ENCODE data around the gene SPON1. TPM values are rescaled to one million over a fixed set of nuclear protein-coding genes. Genes with fewer than 3 reads are reported as not detected.

Gene SPON1
- total RNA-seq, 1 experiment from 2014 or later = 0.10 TPM

DNA sequence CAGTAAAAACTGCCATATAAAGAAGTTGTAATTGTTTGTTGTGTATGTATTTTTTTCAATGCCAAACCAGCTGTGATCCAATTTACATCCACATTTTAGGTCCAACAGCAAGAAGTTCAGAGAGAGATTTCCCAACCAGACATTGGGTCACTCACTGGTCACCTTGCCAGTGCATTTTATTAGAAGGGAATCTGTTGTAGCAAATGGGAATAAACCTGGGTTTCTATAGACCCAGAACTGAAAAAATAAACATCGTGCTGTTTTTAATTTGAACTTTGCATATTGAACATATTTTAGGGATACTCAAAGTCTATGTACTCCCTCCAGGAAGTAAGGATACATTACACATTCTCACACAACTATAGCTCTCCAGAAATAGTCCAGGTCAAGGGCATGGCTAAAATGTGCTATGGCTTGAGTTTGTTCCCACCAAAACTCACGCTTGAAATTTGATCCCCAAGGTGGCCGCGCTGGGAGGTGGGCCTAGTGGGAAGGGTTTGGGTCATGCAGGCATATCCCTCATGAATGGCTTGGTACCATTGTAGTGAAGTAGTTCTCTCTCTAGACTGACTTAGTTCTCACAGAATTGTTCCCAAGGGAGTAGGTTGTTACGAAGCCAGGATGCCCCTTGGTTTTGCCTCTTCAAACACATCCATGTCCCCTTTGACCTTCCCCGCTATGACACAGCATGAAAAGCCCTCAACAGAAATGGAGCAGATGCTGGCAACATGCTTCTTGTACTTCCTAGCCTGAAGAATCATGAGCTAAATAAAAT, 305.5 kb downstream of the SPON1 start:
- no peak for DNase-seq (ENCODE audit: low read depth, low spot score)
- no peak for TF ChIP-seq POLR2AphosphoS5 (IDR thresholded peaks at IDR 0.05; ENCODE audit: low read depth, low read length)
- TF ChIP-seq, protein P1, sequence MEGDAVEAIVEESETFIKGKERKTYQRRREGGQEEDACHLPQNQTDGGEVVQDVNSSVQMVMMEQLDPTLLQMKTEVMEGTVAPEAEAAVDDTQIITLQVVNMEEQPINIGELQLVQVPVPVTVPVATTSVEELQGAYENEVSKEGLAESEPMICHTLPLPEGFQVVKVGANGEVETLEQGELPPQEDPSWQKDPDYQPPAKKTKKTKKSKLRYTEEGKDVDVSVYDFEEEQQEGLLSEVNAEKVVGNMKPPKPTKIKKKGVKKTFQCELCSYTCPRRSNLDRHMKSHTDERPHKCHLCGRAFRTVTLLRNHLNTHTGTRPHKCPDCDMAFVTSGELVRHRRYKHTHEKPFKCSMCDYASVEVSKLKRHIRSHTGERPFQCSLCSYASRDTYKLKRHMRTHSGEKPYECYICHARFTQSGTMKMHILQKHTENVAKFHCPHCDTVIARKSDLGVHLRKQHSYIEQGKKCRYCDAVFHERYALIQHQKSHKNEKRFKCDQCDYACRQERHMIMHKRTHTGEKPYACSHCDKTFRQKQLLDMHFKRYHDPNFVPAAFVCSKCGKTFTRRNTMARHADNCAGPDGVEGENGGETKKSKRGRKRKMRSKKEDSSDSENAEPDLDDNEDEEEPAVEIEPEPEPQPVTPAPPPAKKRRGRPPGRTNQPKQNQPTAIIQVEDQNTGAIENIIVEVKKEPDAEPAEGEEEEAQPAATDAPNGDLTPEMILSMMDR (IDR thresholded peaks at IDR 0.05) = no peak
- TF ChIP-seq SIN3A (IDR thresholded peaks at IDR 0.05; ENCODE audit: borderline replicate concordance, insufficient read depth, low read depth, low read length) = no peak
- TF ChIP-seq TCF7L2 (IDR thresholded peaks at IDR 0.05; ENCODE audit: low read depth, low read length) = no peak
- TF ChIP-seq, protein P2, sequence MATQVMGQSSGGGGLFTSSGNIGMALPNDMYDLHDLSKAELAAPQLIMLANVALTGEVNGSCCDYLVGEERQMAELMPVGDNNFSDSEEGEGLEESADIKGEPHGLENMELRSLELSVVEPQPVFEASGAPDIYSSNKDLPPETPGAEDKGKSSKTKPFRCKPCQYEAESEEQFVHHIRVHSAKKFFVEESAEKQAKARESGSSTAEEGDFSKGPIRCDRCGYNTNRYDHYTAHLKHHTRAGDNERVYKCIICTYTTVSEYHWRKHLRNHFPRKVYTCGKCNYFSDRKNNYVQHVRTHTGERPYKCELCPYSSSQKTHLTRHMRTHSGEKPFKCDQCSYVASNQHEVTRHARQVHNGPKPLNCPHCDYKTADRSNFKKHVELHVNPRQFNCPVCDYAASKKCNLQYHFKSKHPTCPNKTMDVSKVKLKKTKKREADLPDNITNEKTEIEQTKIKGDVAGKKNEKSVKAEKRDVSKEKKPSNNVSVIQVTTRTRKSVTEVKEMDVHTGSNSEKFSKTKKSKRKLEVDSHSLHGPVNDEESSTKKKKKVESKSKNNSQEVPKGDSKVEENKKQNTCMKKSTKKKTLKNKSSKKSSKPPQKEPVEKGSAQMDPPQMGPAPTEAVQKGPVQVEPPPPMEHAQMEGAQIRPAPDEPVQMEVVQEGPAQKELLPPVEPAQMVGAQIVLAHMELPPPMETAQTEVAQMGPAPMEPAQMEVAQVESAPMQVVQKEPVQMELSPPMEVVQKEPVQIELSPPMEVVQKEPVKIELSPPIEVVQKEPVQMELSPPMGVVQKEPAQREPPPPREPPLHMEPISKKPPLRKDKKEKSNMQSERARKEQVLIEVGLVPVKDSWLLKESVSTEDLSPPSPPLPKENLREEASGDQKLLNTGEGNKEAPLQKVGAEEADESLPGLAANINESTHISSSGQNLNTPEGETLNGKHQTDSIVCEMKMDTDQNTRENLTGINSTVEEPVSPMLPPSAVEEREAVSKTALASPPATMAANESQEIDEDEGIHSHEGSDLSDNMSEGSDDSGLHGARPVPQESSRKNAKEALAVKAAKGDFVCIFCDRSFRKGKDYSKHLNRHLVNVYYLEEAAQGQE (IDR thresholded peaks at IDR 0.05; ENCODE audit: insufficient read depth in 1 of 2, low read depth in 2 of 2, low read length in 1 of 2) = no peak
- ATAC-seq = no peak
- H3K4me3 ChIP-seq (ENCODE audit: low read depth in 2 of 2, low read length in 2 of 2) = no peak overlapping the region
- ChIA-PET CTCF (no interaction called here), POLR2A (no interaction called here)
- in situ Hi-C loops (cut with HindIII; ENCODE audit: low pct_unique_long_range_greater_than_20kb, low sequenced_read_pairs) (no loop called here), intact Hi-C loops (cut with micrococcal nuclease; ENCODE audit: unreplicated experiment) (no loop called here)
- no peaks in the 10 kb centered on the region for H3K36me3 ChIP-seq (ENCODE audit: control insufficient read depth, insufficient read depth, low read length)
- BruUV-seq (replicated peaks) = no TSS peak
- H3K27ac ChIP-seq (ENCODE audit: low read length) = no peak overlapping the region
- no peaks in the 10 kb centered on the region for H3K4me1 ChIP-seq (ENCODE audit: control insufficient read depth, insufficient read depth, low read length)
- no peaks in the 10 kb centered on the region for H3K9me3 ChIP-seq (ENCODE audit: control insufficient read depth, insufficient read depth, low read depth, low read length)
- H3K27me3 ChIP-seq (ENCODE audit: control insufficient read depth, insufficient read depth, low read length) = no peaks in the 10 kb centered on the region

DNA sequence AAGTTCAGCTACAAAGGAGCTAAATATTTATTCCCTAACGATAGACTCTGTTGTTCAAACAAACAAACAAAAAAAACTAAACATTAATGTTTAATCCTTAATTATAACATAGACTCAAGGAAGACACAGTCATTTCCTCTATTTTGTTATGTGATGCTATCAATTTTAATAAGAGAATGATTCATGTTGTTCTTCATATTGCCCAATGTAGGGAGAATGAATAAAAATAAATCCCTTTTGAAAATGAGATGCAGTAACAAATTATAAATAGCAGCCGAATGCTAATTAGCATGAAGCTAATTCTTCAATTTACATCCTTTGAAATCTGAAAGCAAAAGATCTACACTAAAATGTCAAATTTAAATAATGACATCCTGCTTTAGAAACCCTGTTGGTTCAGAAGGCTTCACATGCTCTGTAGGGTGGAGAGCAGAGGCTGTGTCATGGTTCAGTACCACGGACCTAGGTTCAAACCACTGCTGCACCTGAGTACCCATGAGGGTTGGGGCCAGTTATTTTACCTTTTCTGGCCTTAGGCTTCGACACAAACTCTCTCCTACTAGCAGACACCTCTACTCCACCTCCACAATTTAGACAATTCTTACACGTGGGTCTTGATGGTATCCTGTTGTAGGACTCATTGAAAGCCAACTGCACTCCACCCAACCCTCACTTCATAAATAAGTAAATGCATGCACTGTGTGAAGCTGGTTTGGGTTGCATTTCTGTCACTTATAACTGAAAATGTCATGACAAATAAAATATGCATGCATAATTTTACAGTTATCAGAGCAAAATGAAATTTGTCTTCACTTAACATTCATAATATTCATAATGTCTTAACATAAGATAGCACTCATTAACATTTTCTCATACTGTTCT, 307.4 kb downstream of the SPON1 start:
- Histone ChIP-seq H3K27me3 (ENCODE audit: control insufficient read depth, insufficient read depth, low read length) (no peaks in the 10 kb centered on the region), H3K4me3 (ENCODE audit: low read depth in 2 of 2, low read length in 2 of 2) (no peak overlapping the region), H3K9me3 (ENCODE audit: control insufficient read depth, insufficient read depth, low read depth, low read length) (no peaks in the 10 kb centered on the region), H3K27ac (ENCODE audit: low read length) (no peak overlapping the region), H3K36me3 (ENCODE audit: control insufficient read depth, insufficient read depth, low read length) (no peaks in the 10 kb centered on the region), H3K4me1 (ENCODE audit: control insufficient read depth, insufficient read depth, low read length) (no peaks in the 10 kb centered on the region)
- no TSS peak for BruUV-seq (replicated peaks)
- no peak for TF ChIP-seq TCF7L2 (IDR thresholded peaks at IDR 0.05; ENCODE audit: low read depth, low read length)
- TF ChIP-seq POLR2AphosphoS5 (IDR thresholded peaks at IDR 0.05; ENCODE audit: low read depth, low read length) = no peak
- TF ChIP-seq SIN3A (IDR thresholded peaks at IDR 0.05; ENCODE audit: borderline replicate concordance, insufficient read depth, low read depth, low read length) = no peak
- TF ChIP-seq, protein P2 (IDR thresholded peaks at IDR 0.05; ENCODE audit: insufficient read depth in 1 of 2, low read depth in 2 of 2, low read length in 1 of 2) = no peak
- TF ChIP-seq, protein P1 (IDR thresholded peaks at IDR 0.05) = no peak
- ATAC-seq = no peak
- intact Hi-C loops (cut with micrococcal nuclease; ENCODE audit: unreplicated experiment) = no loop called here
- in situ Hi-C loops (cut with HindIII; ENCODE audit: low pct_unique_long_range_greater_than_20kb, low sequenced_read_pairs) = no loop called here
- CTCF ChIA-PET = no interaction called here
- no peak for DNase-seq (ENCODE audit: low read depth, low spot score)
- POLR2A ChIA-PET = interaction anchor here (0.6 kb wide), 1 partner anchor 135 kb away, joined by 10 read pairs; no protein-coding TSS in a partner anchor
